SW480 (cell line): ENCODE measurements around the gene GSC2.
"Not testable (repeated sequence)": the region's sequence is repeated elsewhere in the genome, so short reads cannot be mapped to it uniquely, and the experiment has no call there.

Experiments
- DNase-seq: peaks from one replicate; pipeline ENCODE4 v3.0.0-alpha.2; 2016; ENCODE audit warnings: low spot score

GSC2 gene

DNA sequence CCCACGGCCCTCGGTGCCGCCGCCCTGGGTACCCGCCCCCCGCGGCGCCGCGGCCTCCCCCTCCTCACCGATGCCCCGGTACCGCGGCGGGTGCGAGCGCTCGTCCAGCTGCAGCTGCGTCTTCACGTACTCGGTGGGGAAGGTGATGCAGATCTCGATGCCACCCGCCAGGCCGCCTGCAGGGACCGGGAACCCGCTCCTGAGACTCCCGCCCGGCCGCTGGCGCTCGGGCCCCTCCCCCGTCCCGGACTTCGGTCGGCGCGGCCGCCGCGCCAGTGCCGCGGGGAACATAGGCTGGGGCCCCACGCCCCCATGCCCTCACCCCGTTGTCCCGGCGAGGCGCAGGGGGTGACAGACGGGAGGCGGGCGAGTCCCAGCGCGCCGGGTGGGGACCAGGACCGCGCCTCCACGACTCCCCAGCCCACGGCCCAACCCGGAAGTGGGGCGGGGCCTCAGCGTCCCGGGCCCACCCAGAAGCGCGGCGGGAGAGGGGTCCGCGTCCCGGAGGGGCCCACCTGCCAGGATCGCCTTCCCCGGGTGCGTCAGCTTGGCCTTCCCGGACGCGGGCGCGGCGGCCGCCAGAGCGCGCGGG, 28.1 kb upstream of the GSC2 start:
- DNase-seq = no peak

DNA sequence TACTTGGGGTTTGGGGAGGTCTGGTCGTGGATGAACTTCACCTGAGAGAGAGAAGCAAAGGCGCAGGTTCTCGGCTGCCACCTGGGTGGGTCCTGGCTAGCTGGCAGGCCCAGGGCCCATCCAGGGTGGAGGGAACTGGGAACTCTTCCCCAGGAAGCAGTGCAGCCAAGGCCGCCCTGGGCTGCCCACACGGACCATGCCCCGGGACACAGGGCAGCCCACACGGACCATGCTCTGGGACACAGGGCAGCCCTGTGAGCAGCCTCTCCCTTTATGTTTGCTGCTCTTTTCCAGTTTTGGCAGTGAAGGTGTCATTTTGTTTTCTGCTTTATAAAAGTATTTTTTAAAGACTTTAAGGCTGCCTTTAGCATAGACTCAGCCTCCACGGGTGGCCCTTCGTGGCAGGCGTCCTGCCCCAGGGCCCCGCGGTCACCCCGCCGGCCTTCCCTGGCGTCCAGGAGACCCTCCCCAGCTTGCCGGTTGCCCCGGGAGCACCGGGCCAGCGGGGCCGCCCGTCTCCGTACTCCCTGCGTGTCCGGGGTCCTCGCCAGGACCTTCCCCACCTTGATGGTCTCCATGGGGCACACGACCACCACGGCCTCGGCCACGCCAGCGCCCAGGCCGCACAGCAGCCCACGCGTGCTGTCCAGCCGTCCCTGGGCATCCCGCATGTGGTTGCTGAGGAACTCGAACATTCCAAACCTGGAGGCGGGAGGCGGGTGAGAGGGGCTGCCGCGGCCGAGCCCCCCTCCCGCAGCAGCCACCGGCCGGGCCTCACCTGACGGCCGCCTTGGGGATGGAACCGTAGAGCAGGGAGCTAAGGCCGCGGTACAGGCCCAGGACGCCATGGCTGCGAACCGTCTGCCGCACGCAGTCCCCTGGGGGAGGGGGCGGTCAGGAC, 27.3 kb upstream of the GSC2 start:
- DNase-seq = no peak

DNA sequence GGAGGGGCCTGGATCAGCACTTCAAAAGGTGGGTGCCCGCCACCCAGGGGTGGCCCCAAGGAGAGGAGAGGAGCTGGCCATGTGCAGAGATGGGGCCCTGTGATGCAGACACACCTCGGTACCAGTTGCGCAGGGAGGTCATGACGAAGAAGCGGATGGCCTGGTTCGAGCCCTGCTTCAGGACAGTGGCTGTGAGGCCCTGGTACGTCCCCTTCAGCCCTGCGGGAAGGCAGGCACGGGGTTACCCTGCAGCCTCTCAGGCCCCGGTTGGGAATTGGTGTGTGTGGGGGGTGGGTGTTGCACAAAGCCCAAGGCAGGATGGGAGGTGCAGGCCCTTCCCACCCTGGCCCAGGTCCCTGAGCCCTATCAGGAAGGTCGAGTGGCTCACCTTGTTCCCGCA, 26.6 kb upstream of the GSC2 start:
- no peak for DNase-seq

DNA sequence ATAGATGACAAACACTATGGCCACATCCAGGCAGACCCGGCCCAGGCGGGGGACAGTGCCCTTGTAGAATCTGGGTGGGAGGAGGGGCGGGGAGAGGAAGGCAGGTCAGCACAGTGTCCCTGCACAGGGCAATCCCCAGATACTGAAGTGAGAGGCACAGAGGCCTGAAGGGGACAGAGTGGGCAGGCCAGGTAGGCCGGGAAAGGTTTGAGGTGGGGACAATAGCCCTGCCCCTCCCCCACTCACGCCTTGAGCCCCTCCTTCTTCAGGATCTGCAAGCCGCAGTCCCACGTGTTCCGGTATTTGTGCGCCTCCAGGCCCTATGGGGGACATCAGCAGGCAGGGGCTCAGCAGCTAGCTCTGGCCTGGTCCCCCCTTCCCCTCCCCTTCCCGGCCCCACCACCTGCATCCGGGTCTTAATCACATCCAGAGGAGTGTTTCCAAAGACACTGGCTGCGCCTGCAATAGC, 26.1 kb upstream of the GSC2 start:
- no peak for DNase-seq

DNA sequence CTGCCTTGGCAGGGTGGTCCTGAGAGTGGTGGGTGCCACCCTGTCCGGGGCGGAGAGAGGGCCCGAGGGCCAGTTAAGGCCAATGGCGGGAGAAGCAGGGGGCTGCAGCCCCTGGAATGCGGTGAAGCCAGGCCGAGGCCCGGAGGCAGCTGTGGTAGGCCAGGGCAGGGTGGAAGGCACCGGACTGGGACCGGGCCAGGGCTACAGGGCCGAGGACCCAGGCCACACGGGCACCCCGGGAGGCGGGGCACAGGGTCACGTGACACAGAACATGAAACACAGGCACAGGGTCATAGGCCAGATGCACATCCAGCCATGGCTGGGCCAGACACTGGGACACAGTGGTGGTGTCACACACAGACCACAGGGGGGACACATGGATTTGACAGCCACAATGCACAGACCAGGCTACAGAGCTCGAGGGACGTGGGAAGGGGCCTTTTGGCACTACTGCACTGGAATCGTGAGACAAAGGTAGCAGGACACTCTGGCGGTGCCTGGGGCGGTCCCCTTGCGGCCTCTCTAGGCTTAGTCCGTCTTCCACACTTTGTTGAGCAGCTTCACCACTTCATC, 25.6 kb upstream of the GSC2 start:
- DNase-seq = no peak

DNA sequence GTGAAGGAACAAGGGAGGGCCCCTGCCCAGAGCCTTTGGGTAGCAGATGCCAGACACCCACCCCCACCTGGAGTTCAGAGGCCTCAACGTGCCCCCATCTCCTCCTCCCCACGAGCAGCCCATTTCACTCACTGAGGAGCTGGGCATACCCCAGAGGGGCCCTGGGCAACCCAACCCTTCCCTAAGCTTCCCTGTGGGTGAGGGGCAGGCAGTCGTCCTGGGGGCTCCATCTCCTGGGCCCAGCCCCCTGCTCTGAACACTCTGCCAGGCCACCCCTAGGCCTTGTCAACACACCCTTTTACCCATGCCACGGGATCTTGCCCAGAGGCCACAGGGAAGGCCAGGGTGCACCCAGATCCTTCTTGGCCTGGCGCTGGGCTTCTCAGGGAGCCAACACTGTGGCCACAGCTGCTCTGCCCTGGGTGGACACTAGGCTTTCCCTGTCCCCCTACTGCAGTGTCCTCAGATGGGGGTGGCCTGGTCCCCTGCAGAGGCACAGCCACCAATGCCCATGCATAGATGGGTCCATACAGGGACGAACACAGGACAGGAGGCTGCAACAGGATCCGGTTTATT, 25.0 kb upstream of the GSC2 start:
- DNase-seq = no peak

DNA sequence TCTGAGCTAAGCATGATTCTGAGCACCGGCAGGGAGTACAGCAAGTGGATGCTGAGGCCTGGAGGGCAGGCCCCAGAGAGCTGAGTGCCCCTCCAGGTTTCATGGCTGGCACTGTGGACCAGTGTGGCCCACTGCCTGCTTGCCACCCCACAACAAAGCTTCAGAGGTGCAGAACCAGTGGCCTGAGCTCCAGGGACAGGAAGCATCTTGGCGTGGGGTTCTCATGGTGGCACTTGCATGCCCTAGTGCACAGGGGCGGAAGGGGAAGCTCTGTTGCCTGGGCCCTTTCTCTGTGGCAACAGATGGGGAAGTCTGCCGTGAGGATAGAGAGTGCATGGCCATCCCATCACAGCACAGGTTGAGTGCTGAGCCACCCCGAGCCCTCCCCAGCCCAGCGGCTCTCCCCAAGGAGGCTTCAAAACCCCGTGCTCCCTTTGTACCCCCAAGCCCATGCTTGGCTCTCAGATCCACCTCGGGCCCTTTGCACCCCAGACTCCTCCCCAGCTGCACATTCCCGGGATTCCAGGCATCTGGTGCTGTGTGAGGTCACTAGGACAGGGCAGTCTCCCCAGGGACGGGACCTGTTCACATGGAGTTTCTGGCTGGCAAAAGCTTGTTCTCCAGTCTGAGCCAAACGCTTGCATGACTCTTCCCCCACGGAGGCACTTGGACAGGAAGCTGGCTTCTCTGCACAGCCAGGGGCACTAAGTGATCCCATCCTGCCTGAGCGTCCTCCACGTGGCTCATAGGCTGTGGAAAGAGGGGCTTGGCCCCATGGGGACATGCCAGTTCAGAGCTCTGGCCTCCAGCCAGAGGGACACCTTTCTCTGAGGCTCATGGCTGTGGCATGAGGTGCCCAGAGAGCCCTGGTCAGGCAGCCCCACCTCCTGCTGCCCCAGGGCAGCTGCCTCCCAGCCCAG, 24.3 kb upstream of the GSC2 start:
- no peak for DNase-seq

DNA sequence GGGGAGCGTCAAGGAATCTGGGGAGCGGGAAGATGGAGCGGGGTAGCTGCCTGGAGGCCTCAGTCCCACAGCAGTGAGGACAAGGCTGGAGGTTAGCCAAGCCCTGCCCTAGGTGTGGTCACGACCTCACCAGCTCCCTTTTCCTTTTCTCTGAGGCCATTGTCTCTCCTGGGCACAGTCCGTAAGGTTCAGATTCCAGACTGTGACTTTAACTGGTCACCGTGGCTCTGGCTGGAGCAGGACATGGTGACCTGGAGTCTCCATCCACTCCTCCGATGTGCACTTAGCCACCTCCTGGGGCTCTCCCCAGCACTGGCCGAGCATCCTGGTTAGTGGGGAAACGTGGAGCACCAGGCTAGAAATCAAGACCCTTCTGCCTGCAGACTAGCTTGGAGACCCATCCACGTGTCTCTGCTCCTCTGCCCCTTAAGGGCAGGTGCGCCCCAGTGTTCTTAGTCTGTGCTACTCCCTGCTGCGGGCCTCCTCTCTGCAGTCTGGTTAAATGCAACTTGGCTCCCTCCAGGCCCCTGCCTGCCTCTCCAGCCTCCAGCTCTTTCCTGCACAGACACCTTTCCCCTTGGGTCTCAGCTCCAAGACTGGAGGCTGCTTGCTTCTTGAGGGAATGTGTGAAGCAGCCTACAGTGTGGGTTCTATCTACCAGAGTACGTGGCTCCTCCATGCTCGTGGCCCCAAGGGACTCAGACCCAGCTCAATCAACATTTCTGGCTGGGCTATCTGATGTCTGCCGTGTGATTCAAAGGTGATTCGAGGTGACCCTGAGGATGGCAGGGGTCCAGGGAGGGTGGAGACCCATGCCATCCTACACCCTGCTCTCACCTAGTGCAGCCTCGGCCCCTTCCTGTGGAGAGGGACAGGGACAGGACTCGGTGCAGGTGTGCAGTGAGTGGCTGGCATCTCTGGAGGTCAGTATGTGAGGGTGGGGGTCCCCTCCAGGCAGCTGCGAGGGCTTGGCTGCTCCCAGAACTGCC, 23.2 kb upstream of the GSC2 start:
- no peak for DNase-seq

DNA sequence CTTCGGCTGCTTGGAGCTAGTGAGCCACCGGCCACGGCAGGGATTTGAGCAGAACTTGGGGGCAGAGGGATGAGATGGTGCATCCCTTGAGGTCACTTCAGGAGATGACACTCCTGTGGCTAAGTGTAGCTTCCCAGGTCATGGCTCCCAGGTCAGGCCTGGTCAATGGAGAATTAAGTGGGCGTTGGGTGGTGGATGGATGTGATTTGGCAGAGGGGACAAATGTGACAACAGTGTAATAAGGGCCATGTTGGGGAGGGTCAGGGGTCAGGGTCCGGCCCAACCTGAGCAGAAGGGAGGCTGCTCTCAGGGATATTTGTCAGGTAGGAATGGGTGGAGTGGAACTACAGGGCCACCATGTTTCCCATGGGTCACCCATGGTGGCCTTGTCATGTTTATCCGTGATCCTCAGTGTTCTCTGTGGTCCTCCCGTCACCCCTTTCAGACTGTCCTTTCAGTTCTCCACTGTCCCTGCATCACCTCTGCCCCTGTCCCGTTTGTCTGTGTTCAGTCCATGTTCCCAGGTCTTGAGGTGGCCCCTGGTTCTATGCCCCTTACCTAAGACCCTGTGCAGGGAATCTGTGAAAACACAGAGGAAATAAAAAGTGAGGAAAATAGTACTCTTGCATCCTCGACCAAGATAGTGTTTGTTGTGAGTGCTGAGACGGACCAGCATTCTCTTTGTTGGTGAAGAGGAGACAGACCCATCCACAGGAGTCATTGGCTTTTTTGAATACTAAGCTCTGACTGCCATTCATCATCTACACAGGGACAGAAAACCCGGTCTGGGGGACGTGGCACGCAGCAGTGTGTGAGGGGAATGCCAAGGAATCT, 22.3 kb upstream of the GSC2 start:
- DNase-seq = no peak

DNA sequence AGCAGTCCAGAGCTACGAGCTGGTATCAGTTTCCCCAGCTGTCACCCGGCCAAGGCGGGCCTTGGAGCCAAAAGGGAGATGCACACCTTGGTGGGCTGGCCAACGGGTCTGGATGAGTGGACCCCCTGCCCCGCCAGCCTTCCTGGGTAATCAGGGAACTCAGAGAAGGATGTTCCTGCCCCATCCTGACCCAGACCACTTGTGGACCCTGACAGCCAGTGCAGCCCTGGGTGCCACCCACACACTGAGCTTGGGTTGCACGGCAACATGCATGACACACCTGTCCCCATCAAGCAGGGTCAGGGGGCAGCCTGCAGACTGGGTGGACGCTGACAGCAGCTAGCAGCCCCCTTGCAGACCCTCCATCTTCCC, 19.8 kb upstream of the GSC2 start:
- DNase-seq = no peak

DNA sequence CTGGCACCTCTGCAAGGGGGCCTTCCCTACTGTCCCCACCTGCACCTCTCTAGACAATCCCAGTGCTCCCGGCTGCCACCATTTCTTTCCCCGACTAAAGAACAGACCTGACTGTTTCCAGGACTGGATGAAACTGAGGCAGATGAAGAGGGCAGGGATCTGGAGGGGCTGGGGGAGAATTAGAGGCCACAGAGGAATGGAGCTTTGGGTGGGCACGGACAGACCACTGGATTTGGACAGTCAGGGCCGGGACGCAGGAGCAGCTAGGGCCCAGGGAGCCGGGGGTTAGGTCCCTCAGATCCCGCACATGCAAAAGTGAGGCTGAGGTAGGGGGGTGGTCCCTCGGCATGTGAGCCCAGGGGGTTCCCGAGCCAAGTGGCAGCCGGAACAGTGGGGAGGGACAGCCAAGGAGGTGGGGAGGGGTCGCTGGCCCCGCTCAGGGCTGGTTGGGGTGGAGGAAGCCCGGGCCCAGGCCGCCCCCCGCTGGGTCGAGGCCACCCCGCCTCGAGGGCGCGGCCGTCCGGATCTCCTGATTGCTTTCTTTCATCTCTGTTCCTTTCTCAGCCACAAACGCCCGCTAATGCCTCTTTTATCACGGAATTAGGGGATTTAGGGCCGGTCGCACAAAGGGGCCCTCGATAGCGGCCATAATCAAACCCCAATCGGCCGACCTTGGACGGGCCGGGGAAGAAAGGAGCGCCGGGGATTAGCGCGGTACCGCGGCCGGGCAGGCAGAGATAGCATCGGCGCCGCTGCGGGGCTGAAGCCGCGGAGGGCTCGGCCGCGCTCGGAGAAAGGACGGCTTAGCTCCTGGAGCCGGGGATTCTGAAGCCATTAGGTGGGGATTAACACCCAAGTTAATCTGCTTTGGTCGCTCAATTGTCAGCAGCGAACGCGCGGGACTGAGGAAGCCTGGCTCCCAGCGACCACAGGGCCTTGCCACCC, 19.2 kb upstream of the GSC2 start:
- no peak for DNase-seq

DNA sequence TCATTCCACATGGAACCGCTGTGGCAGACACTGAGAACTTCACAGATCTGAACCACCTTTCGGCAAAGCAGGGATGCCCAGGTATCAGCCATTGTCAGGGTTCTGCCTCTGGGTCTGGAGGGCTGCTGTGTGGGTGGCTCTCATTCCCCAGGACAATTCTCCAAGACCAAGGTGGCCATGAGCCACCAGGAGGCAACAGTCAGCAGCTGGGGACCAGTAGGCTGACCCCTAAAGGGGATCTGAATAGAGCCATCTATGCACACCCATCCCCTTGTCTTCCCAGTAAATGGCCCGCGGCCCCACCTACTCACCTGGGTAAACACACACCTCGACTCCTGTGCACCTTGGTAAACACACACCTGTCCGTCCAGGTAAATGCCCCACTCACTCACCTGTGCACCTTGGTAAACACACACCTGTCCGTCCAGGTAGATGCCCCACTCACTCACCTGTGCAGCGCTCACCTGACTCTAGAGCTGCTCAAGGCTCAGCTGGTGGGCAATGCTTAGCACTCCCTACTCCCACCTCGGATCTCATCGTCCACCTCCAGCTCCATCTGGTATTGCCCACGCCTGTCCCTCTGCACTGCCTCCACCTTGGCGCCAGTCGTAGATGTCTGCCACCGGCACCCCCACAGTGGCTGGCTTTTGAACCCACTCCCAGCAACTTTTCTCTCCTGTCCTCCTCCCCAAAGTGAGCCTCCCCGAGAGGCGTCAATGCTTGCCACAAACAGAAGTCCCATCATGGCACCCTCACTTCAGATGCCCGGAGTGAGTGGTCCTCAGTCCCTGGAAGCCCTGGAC, 18.2 kb upstream of the GSC2 start:
- no peak for DNase-seq

DNA sequence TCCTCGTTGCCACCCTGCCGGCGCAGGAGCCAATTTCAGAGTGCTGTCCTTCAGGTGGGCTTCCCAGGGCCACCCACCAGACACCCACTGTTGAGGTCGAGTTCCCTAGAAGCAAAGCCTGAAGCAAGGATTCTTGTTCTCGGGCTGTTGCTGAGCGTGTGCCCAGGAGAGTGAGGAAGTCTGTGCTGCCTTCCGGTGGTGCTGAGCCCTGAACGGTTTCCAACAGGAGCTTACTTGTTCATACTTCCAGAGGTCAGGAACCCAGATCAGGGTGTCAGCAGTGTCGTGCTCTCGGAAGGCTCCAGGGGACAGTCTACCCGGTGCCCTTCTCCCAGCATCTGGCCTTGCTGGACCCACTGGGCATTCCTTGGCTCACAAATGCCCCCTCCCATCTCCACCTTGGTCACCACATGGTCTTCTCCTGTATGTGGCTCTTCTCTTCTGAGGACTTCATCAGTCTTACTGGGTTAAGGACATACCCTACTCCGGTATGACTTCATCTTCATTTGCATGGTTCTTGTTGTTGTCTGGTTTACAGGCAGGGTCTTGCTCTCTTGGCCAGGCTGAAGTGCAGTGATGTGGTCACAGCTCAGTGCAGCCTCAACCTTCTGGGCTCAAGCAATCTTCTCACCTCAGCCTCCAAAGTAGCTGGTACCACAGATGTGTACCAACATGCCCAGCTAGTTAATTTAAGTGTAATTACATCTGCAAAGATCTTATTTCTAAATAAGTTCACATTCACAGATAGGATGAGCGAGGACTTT, 17.2 kb upstream of the GSC2 start:
- no peak for DNase-seq

DNA sequence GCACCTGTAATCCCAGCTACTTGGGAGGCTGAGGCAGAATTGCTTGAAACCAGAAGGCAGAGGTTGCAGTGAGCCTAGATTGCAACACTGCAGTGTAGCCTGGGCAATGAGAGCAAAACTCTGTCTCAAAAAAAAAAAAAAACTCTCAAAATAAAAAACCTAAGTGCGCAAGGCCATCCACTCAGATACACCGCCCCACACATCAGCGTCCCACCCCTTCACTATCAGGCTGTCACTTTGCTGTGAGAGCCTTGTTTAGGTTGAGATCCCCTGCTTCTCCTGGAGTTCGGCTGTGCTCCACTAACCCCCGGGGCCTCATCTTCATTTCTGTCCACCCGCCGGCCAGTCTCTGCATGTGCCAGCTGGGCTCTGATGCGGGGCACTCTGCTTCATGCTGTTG, 16.3 kb upstream of the GSC2 start:
- no peak for DNase-seq

DNA sequence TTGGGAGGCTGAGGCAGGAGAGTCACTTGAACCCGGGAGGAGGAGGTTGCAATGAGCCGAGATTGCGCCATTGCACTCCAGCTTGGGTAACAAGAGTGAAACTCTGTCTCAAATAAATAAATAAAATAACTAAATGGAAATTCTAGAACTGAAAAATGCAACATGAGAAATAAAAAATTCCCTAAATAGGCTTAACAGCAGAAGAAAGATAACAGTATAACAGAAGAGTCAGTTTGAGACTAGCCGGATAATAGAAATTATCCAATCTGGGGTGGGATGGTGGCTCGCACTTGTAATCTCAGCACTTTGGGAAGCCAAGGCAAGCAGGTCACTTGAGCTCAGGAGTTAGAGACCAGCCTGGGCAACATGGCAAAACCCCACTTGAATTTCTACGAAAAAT, 14.3 kb upstream of the GSC2 start:
- no peak for DNase-seq

DNA sequence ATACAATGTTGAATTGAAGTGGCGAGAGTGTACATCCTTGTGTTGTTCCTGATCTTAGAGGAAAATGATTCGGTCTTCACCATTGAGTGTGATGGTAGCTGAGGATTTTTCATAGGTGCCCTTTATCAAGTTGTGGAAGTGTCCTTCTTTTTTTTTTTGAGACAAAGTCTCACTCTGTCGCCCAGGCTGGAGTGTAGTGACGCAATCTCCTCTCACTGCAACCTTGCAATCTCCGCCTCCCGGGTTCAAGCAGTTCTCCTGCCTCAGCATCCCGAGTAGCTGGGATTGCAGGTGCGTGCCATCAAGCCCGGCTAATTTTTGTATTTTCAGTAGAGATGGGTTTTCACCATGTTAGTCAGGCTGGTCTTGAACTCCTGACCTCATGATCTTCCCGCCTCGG, 8.6 kb upstream of the GSC2 start:
- not testable (repeated sequence) for DNase-seq

DNA sequence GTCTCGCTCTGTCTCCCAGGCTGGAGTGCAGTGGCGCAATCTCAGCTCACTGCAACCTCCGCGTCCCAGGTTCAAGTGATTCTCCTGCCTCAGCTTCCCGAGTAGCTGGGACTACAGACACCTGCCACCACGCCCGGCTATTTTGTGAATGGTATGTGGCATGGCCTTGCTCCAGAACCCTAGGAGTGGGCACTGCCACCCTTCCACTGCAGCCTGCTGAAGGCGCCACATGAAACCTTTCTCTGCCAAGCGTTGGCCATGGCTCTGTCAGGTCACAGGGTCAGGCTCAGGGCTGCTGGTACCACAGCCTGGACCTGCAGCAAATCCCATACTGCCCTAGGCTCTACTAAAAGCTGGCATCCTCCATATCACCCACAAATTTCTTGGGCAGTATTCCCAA, 6.0 kb upstream of the GSC2 start:
- DNase-seq = not testable (repeated sequence)
